AG04449 (cell line): ENCODE results near the gene SLC23A2.

Experiments used
- CTCF ChIA-PET: fragments of 350-600 bp; formaldehyde crosslinking; extraction: SDS; loops from one replicate; lab custom pipeline; 2021; ENCODE audit warnings: antibody characterized with exemption; lab: Yijun Ruan, JAX
- POLR2A ChIA-PET: fragments of 400-600, 350-600 bp; formaldehyde crosslinking; extraction: SDS; loops from one replicate; lab custom pipeline; 2020; ENCODE audit warnings: antibody characterized with exemption, inconsistent platforms; lab: Yijun Ruan, JAX
- DNase-seq: peaks from one replicate; pipeline ENCODE4 v3.0.0-alpha.2; 2010; ENCODE audit warnings: low read depth, low spot score
- H3K4me3 ChIP-seq: 2 replicates; pipeline ENCODE4 v1.5.1; 2011; ENCODE audit warnings: low read depth, mild to moderate bottlenecking, control low read depth, low read length
- TF ChIP-seq, protein P1 (sequence below): IDR thresholded peaks from one replicate; pipeline ENCODE4 v1.5.1; 2011; ENCODE audit warnings: mild to moderate bottlenecking, moderate library complexity, low read length, control low read depth, inconsistent platforms; ENCODE audit not compliant: insufficient read depth; ENCODE audit errors: missing control alignments

Gene SLC23A2

DNA sequence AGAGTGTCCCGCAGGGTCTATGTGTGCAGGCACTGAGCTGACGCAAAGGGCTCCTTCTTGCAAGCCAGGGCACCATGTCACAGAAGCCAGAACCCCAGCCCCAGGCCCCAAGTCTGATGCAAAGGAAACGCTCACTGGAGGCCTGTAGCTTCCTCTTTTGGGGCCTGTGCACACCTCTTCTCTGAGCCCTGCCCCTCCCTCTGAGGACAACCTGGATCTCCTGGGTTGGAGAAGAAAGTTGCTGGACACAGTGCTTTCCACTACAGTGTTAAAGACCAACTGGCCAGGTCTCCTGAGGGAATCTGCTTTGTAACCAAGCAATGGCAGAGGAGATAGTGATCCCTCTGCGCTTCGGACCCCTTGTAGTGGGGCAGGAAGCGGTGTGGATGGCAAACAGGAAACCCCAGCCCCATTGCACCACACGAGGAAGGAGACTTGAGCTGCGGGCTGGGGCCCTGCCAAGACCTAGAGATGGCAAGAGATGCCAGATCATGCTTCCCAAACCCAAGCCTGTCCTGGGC is 189.6 kb downstream of the SLC23A2 start:
- TF ChIP-seq, protein P1, sequence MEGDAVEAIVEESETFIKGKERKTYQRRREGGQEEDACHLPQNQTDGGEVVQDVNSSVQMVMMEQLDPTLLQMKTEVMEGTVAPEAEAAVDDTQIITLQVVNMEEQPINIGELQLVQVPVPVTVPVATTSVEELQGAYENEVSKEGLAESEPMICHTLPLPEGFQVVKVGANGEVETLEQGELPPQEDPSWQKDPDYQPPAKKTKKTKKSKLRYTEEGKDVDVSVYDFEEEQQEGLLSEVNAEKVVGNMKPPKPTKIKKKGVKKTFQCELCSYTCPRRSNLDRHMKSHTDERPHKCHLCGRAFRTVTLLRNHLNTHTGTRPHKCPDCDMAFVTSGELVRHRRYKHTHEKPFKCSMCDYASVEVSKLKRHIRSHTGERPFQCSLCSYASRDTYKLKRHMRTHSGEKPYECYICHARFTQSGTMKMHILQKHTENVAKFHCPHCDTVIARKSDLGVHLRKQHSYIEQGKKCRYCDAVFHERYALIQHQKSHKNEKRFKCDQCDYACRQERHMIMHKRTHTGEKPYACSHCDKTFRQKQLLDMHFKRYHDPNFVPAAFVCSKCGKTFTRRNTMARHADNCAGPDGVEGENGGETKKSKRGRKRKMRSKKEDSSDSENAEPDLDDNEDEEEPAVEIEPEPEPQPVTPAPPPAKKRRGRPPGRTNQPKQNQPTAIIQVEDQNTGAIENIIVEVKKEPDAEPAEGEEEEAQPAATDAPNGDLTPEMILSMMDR, result no peak
- ChIA-PET POLR2A (no interaction called here), CTCF (interaction anchor here (1.1 kb wide), 1 partner anchor 16 kb away, joined by 3 read pairs; no protein-coding TSS in a partner anchor)
- no peak overlapping the region for H3K4me3 ChIP-seq
- no peak for DNase-seq

DNA sequence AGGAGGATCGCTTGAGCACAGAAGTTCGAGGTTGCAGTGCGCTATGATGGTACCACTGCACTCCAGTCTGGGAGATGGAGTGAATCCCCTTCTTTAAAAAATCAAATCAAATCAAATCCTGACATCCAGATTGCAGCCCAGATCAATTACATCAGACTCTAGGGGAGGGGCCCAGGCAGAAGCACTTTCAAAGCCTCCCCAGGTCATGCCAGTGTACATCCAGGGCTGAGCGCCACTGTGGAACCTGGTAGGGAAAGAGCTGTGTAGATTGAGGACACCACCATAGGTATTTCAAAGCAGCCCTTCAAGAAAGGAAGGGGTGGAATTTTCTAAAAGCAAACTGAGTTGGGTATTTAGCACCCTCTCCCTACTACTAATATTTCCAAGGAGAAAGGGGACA is 190.1 kb downstream of the SLC23A2 start:
- H3K4me3 ChIP-seq, result no peak overlapping the region
- DNase-seq, result no peak
- POLR2A ChIA-PET, result no interaction called here
- CTCF ChIA-PET, result interaction anchor here (1.1 kb wide), 1 partner anchor 15 kb away, joined by 3 read pairs; no protein-coding TSS in a partner anchor
- TF ChIP-seq, protein P1, result no peak

DNA sequence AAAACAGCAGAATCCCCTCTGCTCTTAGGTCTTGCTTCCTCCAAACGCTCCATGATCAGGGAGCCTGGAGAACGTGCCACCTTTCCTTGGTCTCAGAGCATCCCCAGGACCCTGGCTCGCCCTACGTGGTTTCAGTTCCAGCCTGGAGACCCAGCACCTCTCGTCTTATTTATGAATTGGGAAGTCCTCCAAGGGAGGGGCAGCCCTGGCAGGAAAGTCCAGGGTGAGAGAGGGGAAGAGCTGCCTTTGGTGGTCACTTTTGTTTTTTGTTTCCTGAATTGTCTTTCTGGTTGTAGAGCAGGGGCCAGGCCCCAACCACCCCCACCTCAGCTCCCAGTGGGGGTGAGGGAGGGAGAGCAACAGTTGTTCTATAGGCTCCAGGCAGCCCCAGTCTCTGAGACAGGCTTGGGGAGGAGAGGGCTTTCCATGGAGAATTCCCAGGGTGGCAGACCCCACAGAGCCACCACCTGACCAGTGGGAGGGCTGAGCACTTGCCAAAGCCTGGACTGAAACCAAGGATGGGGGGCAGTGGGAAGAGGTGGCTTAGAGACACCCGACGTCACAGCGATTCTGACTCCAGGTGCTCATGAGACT is 190.8 kb downstream of the SLC23A2 start:
- CTCF ChIA-PET, result interaction anchor here (1.1 kb wide), 1 partner anchor 14 kb away, joined by 3 read pairs; no protein-coding TSS in a partner anchor
- no peak overlapping the region for H3K4me3 ChIP-seq
- TF ChIP-seq, protein P1, result no peak
- no peak for DNase-seq
- POLR2A ChIA-PET, result no interaction called here

DNA sequence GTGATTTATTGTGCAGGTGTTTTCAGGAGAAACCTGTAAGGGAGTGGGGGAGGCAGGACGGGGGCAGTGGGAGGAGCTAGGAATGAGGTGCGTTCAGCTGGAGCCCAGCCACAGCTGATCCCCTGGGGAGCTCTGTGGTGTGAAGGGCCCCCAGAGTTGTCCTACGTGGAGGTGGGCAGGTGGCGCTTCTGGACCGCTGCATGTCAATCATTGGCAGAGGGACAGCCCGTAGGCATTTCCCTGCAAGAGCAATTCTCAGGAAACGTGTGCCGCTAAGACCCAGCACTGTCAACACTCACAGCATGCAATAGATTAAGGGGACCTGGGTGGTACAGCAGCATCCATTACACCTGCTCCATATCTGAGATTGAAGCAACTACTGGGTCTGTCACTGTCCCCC is 191.6 kb downstream of the SLC23A2 start:
- ChIA-PET CTCF (no interaction called here), POLR2A (no interaction called here)
- TF ChIP-seq, protein P1, result no peak
- no peak overlapping the region for H3K4me3 ChIP-seq
- DNase-seq, result no peak

DNA sequence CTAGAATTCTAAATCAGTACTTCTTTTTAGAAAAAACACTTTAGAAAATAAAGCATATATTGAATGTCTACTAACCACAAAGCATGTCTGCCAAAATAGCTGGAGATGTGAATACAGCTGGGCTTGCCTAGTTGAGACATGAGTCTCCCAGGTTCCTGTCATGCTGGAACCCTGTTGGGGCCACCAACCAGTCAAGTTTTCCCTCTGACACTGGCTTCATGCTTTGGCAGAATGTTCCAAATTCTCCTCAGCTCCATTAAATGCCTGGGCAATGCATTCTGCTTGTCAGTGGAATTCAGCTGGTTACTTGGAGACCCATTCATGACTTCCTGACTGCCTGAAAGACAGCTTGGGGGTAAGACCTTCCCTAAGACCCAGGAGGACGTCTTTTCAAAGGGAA is 192.4 kb downstream of the SLC23A2 start:
- no peak overlapping the region for H3K4me3 ChIP-seq
- CTCF ChIA-PET, result no interaction called here
- TF ChIP-seq, protein P1, result no peak
- POLR2A ChIA-PET, result no interaction called here
- no peak for DNase-seq

DNA sequence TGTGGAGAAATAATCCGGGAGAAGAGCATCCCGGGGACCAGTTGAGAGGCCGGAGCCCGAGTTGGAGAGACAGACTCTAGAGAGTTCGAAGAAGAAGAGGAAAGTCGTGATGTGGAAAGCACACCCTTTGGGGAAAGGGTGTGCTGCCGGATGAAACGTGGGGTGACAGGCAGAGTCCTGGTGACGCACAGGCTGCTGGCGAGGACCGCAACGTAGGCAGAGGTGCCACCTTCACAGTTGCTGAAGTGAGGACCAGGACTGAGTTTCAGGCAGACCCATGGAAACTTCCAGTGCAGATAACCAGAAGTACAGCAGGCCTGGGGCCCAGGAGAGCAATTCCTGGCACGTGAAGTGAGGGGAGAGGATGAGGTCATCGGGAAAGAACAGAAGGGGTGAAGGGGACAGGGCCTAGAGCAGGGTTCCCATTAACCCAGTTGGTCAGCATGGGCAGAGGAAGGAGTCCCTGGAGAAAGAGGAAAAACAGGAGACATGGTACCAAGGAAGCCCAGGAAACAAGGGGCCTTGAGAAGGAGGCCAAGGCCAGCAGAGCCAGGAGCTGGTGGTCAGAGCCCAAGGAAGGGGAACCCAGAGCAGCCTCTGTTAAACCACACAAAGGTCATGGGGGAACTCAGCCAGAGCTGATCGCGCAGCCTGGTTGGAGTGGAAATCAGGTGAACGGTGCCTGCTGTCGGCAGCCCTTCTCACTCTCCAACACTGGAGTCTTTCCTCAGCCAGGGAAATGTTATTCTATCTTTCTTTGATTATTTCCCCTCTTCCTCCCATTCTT is 195.5 kb downstream of the SLC23A2 start:
- H3K4me3 ChIP-seq, result no peak overlapping the region
- TF ChIP-seq, protein P1, result no peak
- POLR2A ChIA-PET, result no interaction called here
- CTCF ChIA-PET, result no interaction called here
- DNase-seq, result no peak
